Fibroblast of villous mesenchyme (primary cell): ENCODE results near the gene OTOGL. TPM values are rescaled to one million over a fixed set of nuclear protein-coding genes. Genes with fewer than 3 reads are reported as not detected.

ENCODE experiments used
- DNase-seq: peaks from one replicate; pipeline ENCODE4 v3.0.0-alpha.2; 2010; ENCODE audit warnings: low read depth
- H3K4me3 ChIP-seq: 2 replicates; pipeline ENCODE4 v1.5.1; 2011; ENCODE audit warnings: low read depth, mild to moderate bottlenecking, low read length
- total RNA-seq: library from RNA; depleted of rRNA; stranded (reverse); fragments of >200 nt; gene quantifications from 2 replicates; pipeline ENCODE4 v1.2.3, GENCODE V29; 2012
- TF ChIP-seq, protein P1 (sequence below): IDR thresholded peaks from 2 replicates; pipeline ENCODE4 v1.5.1; 2012; ENCODE audit warnings: low read depth, mild to moderate bottlenecking, low read length; ENCODE audit not compliant: insufficient read depth

Gene OTOGL
- total RNA-seq, 1 donor = under 0.01 TPM

DNA sequence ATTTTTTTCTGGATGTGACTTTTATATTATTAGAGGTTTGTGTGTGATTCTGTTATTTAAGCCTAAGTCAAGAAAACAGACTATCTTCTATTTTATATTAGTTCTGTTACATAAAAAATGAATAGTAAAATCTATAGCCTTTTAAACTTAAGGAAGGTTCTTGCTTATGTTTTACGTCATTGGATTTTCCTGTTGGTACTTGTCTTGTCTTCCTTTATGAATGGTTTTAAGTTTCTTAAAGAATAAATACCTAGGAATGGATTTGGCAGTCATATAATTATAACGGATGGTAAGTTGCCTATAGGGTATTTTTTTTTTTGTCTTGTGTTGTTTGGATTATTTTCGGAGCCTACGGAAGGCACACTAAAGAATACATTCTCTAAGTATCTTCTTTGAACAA lies 182.9 kb downstream of the OTOGL start:
- TF ChIP-seq, protein P1, sequence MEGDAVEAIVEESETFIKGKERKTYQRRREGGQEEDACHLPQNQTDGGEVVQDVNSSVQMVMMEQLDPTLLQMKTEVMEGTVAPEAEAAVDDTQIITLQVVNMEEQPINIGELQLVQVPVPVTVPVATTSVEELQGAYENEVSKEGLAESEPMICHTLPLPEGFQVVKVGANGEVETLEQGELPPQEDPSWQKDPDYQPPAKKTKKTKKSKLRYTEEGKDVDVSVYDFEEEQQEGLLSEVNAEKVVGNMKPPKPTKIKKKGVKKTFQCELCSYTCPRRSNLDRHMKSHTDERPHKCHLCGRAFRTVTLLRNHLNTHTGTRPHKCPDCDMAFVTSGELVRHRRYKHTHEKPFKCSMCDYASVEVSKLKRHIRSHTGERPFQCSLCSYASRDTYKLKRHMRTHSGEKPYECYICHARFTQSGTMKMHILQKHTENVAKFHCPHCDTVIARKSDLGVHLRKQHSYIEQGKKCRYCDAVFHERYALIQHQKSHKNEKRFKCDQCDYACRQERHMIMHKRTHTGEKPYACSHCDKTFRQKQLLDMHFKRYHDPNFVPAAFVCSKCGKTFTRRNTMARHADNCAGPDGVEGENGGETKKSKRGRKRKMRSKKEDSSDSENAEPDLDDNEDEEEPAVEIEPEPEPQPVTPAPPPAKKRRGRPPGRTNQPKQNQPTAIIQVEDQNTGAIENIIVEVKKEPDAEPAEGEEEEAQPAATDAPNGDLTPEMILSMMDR = no peak

DNA sequence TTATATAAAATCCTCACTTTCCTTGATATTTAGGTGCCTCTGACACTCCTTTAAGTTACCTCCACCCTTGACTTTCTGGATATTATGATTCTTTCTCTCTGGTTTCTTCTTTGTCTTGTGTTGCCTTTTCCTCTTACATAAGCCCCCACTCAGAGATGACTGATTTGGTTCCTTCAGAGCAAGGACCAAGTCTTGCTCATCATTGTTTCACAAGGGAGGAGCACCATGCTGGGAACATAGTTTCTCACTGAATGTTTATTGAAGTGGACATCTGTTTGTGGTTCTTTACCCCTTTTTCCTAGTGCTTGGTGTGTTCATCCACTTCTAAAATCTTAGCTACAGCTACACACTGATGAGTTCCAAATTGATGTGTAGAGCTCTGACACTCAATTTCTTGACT lies 183.4 kb downstream of the OTOGL start:
- no peak overlapping the region for H3K4me3 ChIP-seq
- peak; percentile 2 for DNase-seq
- TF ChIP-seq, protein P1 = no peak

More for the DNA sequence above, 182.9 kb downstream of the OTOGL start:
- no peak for DNase-seq
- no peak overlapping the region for H3K4me3 ChIP-seq

DNA sequence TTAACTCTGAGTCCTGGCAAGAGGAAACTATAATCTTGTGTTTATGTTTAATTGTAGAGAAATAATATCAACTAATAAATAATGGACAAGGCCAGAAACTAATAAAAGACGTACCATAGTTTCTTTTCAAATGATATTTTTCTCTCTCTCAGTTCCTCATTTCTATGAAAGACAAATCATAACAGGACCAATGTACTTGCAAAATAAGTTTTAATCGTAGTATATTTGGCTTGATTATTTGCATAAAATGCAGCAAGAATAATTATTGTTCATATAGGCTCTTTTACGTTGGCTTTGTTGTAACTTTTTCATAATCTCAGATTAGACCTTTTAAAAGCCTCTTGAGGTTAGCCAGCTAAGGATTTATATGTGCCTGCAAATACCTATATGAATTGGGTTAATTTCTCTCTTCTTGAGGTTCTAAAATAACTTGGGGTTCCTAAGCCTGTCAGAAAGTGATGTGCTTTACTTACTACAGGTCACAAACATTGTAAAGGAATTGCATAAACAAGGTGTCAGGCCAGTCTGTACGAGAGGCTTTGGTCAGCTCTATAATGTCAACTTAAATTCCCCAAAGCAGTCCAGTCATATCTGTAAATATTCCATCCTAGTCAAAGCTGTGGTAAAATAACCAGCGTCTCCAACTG lies 191.9 kb downstream of the OTOGL start:
- DNase-seq = no peak
- H3K4me3 ChIP-seq = no peak overlapping the region
- TF ChIP-seq, protein P1 = no peak

DNA sequence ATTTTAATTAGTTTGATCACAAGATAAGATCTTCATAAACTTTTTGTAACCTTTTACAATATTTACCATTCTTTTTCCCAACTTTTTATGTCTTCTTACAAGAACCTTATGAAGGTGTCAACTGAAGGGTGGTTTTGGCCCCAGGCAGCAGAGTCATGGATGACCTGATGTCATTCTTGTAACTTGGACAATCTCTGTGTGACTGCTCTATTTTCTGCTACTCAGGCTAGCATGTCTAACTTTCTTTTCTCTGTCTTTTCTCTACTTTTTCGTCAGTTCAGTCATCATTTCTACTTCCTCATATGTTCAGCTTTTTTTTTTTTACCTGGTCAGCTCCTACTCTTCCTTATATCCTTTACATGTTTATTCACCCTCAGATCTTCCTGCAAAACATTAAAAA lies 194.0 kb downstream of the OTOGL start:
- no peak overlapping the region for H3K4me3 ChIP-seq
- TF ChIP-seq, protein P1 = no peak
- no peak for DNase-seq

DNA sequence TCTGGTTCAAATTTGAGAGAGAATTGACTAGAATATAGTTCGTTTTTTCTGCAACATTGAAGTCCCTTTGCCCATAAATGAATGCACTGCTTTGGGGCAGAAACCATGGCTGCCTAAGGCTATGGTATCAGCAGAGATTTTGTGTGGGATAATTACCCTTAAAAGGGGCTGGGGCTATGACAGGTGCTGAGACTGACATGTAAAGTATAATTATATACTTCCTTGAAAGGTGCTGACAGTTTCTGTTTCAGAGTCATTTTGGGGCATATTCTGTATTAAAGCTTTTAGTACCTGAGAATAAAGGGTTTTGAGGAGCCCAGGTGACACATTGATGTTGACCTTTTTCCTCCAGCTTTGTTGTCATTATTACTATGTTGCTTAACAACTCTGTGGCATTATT lies 194.4 kb downstream of the OTOGL start:
- TF ChIP-seq, protein P1 = no peak
- no peak for DNase-seq
- no peak overlapping the region for H3K4me3 ChIP-seq

DNA sequence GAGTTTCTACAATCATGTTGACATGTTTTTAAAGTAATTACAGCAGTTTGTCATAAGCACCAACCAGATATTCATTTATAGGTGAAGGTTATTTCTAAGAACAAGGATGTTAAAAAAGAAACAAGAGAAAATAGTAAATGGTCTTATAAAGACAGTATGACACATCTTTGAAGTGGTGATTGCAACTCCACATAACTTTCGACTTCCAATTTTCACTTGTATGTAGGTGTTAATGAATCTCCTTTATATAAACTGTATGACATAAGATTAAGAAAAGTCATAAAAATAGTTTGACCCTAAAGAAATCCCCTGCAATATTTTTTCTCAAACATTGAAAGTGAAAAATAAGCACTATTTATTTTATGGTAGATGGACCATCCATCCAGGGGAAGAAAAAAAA lies 199.9 kb downstream of the OTOGL start:
- DNase-seq = no peak

More for the DNA sequence above, 199.9 kb downstream of the OTOGL start:
- no peak overlapping the region for H3K4me3 ChIP-seq
- TF ChIP-seq, protein P1 = no peak
